GM12878 (cell line): ENCODE results near the gene IBA57. TPM values are rescaled to one million over a fixed set of nuclear protein-coding genes. Genes with fewer than 3 reads are reported as not detected.

Experiments used
- ATAC-seq: fragments of 200-7000 bp; cut with Tn5 transposase; 3 replicates; pipeline ENCODE4 v1.9.1; 2020; ENCODE audit warnings: mild to moderate bottlenecking, moderate library complexity
- BruUV-seq: library from RNA; stranded (reverse); fragments of 400-500 nt; replicated peaks from 2 replicates; lab custom pipeline; 2021; lab: Mats Ljungman, UMichigan
- CTCF ChIA-PET: fragments of 300-600 bp; sonication (Branson Sonifier 250); formaldehyde crosslinking; extraction: SDS; loops from one replicate; lab custom pipeline; 2021; ENCODE audit warnings: inconsistent platforms; lab: Yijun Ruan, JAX
- POLR2A ChIA-PET: fragments of 350-600 bp; formaldehyde crosslinking; extraction: SDS; loops from one replicate; lab custom pipeline; 2021; ENCODE audit warnings: inconsistent platforms; lab: Charles Lee
- RAD21 ChIA-PET: fragments of 300-600 bp; sonication (Branson Sonifier 250); formaldehyde crosslinking; loops from one replicate; lab custom pipeline; 2023; ENCODE audit warnings: antibody characterized with exemption; ENCODE audit not compliant: unreplicated experiment; lab: Charles Lee
- SMC1A ChIA-PET: fragments of 300-600 bp; sonication (Branson Sonifier 250); formaldehyde crosslinking; loops from one replicate; lab custom pipeline; 2023; ENCODE audit not compliant: unreplicated experiment, uncharacterized antibody; lab: Charles Lee
- DNase-seq: peaks from one replicate; pipeline ENCODE4 v3.0.0-alpha.2; 2011; ENCODE audit warnings: low read depth, low spot score
- FAIRE-seq: peaks from 3 replicates; lab custom pipeline; 2011; peaks lifted over from hg19 to GRCh38; lab: Jason Lieb, UNC
- H2AFZ ChIP-seq: 2 replicates; pipeline ENCODE4 v1.6.0; 2011; ENCODE audit warnings: low read depth, low read length, control low read depth; ENCODE audit not compliant: control insufficient read depth
- H3K27ac ChIP-seq: 2 replicates; pipeline ENCODE4 v1.5.1; 2011; ENCODE audit warnings: control low read depth; ENCODE audit not compliant: control insufficient read depth, insufficient read depth
- H3K27me3 ChIP-seq, 2 experiments: replicated peaks in 1 of 2; 2 replicates each; pipeline versions ENCODE4 v1.6.0 to v1.6.1; 2011; ENCODE audit warnings: low read length in 1 of 2; ENCODE audit not compliant: control insufficient read depth in 2 of 2, insufficient read depth in 2 of 2
- H3K36me3 ChIP-seq, 2 experiments: 2 replicates each; pipeline ENCODE4 v1.5.1; 2011; ENCODE audit warnings: low read length in 1 of 2; ENCODE audit not compliant: control insufficient read depth in 2 of 2, insufficient read depth in 2 of 2
- H3K4me1 ChIP-seq: 2 replicates; pipeline ENCODE4 v1.6.1; 2011; ENCODE audit warnings: mild to moderate bottlenecking, low read length, moderate library complexity, mixed read lengths; ENCODE audit not compliant: control insufficient read depth, insufficient read depth
- H3K4me2 ChIP-seq: 2 replicates; pipeline ENCODE4 v1.6.0; 2011; ENCODE audit warnings: control low read depth; ENCODE audit not compliant: control insufficient read depth, insufficient read depth
- H3K4me3 ChIP-seq: fragments of 200-600 bp; sonication (generic); 2 replicates; pipeline ENCODE4 v1.5.1; 2016
- H3K79me2 ChIP-seq: 2 replicates; pipeline ENCODE4 v1.6.0; 2011; ENCODE audit warnings: low read length; ENCODE audit not compliant: control insufficient read depth, insufficient read depth
- H3K9ac ChIP-seq: 2 replicates; pipeline ENCODE4 v1.8.0; 2011; ENCODE audit warnings: low read length, control low read depth, mixed read lengths; ENCODE audit not compliant: control insufficient read depth, insufficient read depth
- H3K9me3 ChIP-seq: replicated peaks from 3 replicates; pipeline ENCODE4 v1.5.1; 2011; ENCODE audit warnings: mild to moderate bottlenecking, low read length; ENCODE audit not compliant: control insufficient read depth, insufficient read depth
- H4K20me1 ChIP-seq: 2 replicates; pipeline ENCODE4 v1.6.0; 2011; ENCODE audit not compliant: control insufficient read depth, insufficient read depth
- MXI1 ChIP-seq: fragments of 150-350 bp; IDR thresholded peaks from 2 replicates; pipeline ENCODE4 v1.6.1; 2011; ENCODE audit warnings: low read depth, mild to moderate bottlenecking, inconsistent platforms, low read length, improper control_type of control experiment
- MYC ChIP-seq: IDR thresholded peaks from 2 replicates; pipeline ENCODE4 v1.6.1; 2011; ENCODE audit warnings: mild to moderate bottlenecking, low read length, moderate library complexity, inconsistent platforms; ENCODE audit not compliant: insufficient read depth, insufficient replicate concordance, insufficient read length, severe bottlenecking
- NFYA ChIP-seq: IDR thresholded peaks from 2 replicates; pipeline ENCODE4 v1.6.1; 2011; ENCODE audit warnings: low read depth, mild to moderate bottlenecking, low read length, improper control_type of control experiment, borderline replicate concordance
- NFYB ChIP-seq: IDR thresholded peaks from 2 replicates; pipeline ENCODE4 v1.6.1; 2011; ENCODE audit warnings: low read depth, mild to moderate bottlenecking, low read length, improper control_type of control experiment, moderate library complexity; ENCODE audit not compliant: insufficient read depth
- POLR2A ChIP-seq: IDR thresholded peaks from 2 replicates; pipeline ENCODE4 v1.6.1; 2011; ENCODE audit warnings: low read depth, mild to moderate bottlenecking, low read length
- RB1 ChIP-seq: fragments of 450-650 bp; formaldehyde crosslinking; IDR thresholded peaks from 2 replicates; pipeline ENCODE4 v1.6.1; 2017; ENCODE audit warnings: mild to moderate bottlenecking, borderline replicate concordance
- SMC3 ChIP-seq: IDR thresholded peaks from 2 replicates; pipeline ENCODE4 v1.6.1; 2011; ENCODE audit warnings: low read length, improper control_type of control experiment, borderline replicate concordance
- SUZ12 ChIP-seq: fragments of 200-600 bp; sonication (generic); IDR thresholded peaks from one replicate; pipeline ENCODE4 v1.6.1; 2018; ENCODE audit warnings: antibody characterized with exemption, mild to moderate bottlenecking; ENCODE audit not compliant: unreplicated experiment
- TCF12 ChIP-seq: IDR thresholded peaks from 2 replicates; pipeline ENCODE4 v1.6.1; 2011; ENCODE audit warnings: low read depth, mild to moderate bottlenecking, low read length
- ZSCAN29 ChIP-seq: fragments of 450-650 bp; IDR thresholded peaks from 2 replicates; pipeline ENCODE4 v1.6.1; 2017; ENCODE audit warnings: mild to moderate bottlenecking, moderate library complexity
- WGBS: methylation state at CpG from one replicate; pipeline ENCODE4 v1.1.6; 2016; ENCODE audit warnings: low lambda C conversion rate; ENCODE audit not compliant: insufficient replicate concordance, insufficient coverage; ENCODE audit errors: missing lambda C conversion rate; 5-methylcytosine and 5-hydroxymethylcytosine counted together
- in situ Hi-C: fragments of 300-500 bp; cut with MboI; formaldehyde crosslinking; loops from 9 replicates; pipeline ENCODE4 v1.14.3; 2018; ENCODE audit warnings: mixed read lengths
- intact Hi-C: fragments of 100-400 bp; cut with micrococcal nuclease; formaldehyde crosslinking; loops from one replicate; pipeline ENCODE4 v1.14.2; 2022; ENCODE audit not compliant: unreplicated experiment
- polyA plus RNA-seq, 11 experiments: library from polyadenylated mRNA; depleted of rRNA in 4 of 11; unstranded in 6 of 11; stranded (reverse) in 5 of 11; fragments of >200 nt; fragmentation: Nextera tagmentation in 4 of 11; fragmentation: Illumina TruSeq in 1 of 11; extraction: Ambion mirVana in 4 of 11; extraction: Trizol in 1 of 11; gene quantifications; 1 replicate in 1 of 11; 2 replicates in 10 of 11; pipeline versions ENCODE4 v1.2.1 to v1.2.3, GENCODE V29; 2011 to 2016; ENCODE audit warnings: inconsistent platforms in 2 of 11, missing spikeins in 2 of 11, low read depth in 1 of 11
- total RNA-seq, 4 experiments: library from RNA; depleted of rRNA in 3 of 4; stranded (reverse); fragments of >200 nt in 3 of 4; fragmentation: Illumina TruSeq in 1 of 4; extraction: Trizol in 1 of 4; gene quantifications; 2 replicates each; pipeline versions ENCODE4 v1.2.1 to v1.2.3, GENCODE V29; 2013 to 2021
- TF ChIP-seq, protein P1 (sequence below): fragments of 450-650 bp; IDR thresholded peaks from 2 replicates; pipeline ENCODE4 v1.6.1; 2017; ENCODE audit warnings: mild to moderate bottlenecking, moderate library complexity

IBA57 gene
- total and polyA plus RNA-seq, 10 of the 15 experiments (the other 5 are each of a cell fraction or from before 2014, with no cell fraction given), result 0.51 to 8.6 (median 3.7) TPM

DNA sequence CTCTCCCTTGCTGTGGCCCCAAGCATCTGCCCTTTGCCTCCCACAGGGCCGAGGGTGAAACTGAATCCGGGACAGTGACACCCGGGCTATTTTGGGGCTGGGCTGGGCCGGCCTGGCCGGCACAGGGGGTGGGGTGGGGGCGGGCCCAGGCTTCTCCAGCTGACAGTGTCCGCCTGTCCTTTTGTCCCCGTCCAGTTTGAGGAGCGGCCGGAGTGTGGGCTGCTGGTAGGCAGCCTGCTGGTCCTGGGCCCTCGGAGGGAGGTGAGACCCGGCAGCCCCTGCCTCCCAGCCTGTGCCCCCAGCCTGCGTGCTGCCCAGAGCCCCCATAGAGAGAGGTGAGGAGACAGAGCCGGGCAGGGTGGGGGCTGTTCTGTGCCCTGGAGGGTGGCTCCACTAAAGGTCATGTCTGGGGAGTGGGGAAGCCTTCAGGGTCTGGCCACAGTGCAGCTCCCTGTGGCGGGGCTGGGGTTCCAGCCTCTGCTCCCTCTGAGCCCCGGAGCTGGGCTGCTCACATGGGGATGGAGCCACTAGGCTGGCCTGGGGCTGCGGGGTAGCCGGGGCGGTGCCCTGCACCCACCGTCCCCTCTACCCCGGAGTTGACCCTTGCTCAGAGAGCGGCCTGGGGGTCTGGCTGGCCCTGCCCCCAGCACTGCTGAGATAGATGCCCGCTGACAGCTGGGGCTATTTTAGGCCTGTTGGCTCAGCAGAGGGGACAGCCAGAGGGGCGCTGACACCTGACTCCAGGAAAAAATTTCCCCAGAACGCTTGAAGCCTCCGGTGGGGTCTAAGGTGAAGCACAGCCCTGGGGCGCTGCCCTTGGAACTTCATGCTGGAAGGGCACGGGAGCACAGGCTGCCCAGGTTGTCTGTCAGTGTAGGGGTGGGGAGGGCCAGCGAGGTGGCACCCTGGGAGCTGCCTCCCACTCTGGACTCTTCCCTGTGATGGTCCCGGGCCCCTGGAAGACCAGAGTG is 42.5 kb downstream of the IBA57 start, which contains the start of gene OBSCN:
Gene OBSCN, plus strand, starts transcription at position 194 of the 971 bp plus-strand sequence. CDS start 3,740 bp downstream, outside the sequence.
- Histone ChIP-seq H3K4me1 (no peaks in the 10 kb centered on the region), H2AFZ (no peak within 1 kb of the TSS), H3K36me3 (no peaks in the 10 kb centered on the region), H3K27me3 (no peaks in the 10 kb centered on the region; a peak in 2 of 4 replicates), H3K4me2 (no peak within 1 kb of the TSS), H3K9me3 (no peaks in the 10 kb centered on the region; the same call in 2 of the 3 replicates), H3K4me3 (no peak within 1 kb of the TSS), H3K9ac (no peak within 1 kb of the TSS), H3K79me2 (no peaks in the 10 kb centered on the region), H3K27ac (no peak within 1 kb of the TSS), H4K20me1 (no peaks in the 10 kb centered on the region)
- SMC1A ChIA-PET, result no interaction called here
- 39% methylated on average over 29 of the region's 30 CpGs for WGBS
- TF ChIP-seq, protein P1, sequence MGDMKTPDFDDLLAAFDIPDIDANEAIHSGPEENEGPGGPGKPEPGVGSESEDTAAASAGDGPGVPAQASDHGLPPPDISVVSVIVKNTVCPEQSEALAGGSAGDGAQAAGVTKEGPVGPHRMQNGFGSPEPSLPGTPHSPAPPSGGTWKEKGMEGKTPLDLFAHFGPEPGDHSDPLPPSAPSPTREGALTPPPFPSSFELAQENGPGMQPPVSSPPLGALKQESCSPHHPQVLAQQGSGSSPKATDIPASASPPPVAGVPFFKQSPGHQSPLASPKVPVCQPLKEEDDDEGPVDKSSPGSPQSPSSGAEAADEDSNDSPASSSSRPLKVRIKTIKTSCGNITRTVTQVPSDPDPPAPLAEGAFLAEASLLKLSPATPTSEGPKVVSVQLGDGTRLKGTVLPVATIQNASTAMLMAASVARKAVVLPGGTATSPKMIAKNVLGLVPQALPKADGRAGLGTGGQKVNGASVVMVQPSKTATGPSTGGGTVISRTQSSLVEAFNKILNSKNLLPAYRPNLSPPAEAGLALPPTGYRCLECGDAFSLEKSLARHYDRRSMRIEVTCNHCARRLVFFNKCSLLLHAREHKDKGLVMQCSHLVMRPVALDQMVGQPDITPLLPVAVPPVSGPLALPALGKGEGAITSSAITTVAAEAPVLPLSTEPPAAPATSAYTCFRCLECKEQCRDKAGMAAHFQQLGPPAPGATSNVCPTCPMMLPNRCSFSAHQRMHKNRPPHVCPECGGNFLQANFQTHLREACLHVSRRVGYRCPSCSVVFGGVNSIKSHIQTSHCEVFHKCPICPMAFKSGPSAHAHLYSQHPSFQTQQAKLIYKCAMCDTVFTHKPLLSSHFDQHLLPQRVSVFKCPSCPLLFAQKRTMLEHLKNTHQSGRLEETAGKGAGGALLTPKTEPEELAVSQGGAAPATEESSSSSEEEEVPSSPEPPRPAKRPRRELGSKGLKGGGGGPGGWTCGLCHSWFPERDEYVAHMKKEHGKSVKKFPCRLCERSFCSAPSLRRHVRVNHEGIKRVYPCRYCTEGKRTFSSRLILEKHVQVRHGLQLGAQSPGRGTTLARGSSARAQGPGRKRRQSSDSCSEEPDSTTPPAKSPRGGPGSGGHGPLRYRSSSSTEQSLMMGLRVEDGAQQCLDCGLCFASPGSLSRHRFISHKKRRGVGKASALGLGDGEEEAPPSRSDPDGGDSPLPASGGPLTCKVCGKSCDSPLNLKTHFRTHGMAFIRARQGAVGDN, result no peak
- TF ChIP-seq MXI1 (no peak), TCF12 (no peak), POLR2A (no peak), SMC3 (no peak), SUZ12 (no peak), ZSCAN29 (no peak), RB1 (no peak), MYC (no peak), NFYA (no peak), NFYB (no peak)
- in situ Hi-C loops (no loop called here), intact Hi-C loops (no loop called here)
- POLR2A ChIA-PET, result no interaction called here
- CTCF ChIA-PET, result interaction anchor here (1.0 kb wide), 1 partner anchor 29 kb away, joined by 3 read pairs; no protein-coding TSS in a partner anchor
- FAIRE-seq (no peak), ATAC-seq (no peak), DNase-seq (no peak)
- RAD21 ChIA-PET, result no interaction called here
- no TSS peak for BruUV-seq
